T follicular helper cell (primary cell): ENCODE measurements around the gene GULP1.
"Not testable (repeated sequence)": the region's sequence is repeated elsewhere in the genome, so short reads cannot be mapped to it uniquely, and the experiment has no call there.

ENCODE experiments used
- DNase-seq: peaks from one replicate; pipeline ENCODE4 v3.0.0-alpha.2; 2020; ENCODE audit warnings: low read depth

GULP1 gene

GRCh38 chr2:188527581-188527993 lies 235.9 kb downstream of the GULP1 start:
- no peak for DNase-seq

GRCh38 chr2:188529710-188530109 lies 238.0 kb downstream of the GULP1 start:
- DNase-seq, result no peak

- DNase-seq, result no peak
These were observed 243.2 kb downstream of the GULP1 start for GRCh38 chr2:188534875-188535274.

DNA sequence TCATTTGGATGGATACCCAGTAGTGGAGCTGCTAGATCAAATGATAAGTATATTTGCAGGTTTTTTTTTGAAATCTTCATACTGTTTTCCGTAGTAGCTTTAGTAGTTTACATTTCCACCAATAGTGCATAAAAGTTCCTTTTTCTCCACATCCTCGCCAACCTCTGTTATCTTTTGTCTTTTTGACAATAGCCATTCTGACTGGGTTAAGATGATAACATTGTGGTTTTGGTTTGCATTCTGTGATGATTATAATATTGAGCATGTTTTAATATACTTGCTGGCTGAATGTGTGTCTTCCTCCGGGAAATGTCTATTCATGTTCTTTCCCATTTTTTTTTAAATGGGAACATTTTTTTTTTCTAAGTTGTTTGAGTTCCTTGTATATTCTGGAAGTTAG lies 260.0 kb downstream of the GULP1 start:
- DNase-seq, result no peak

DNA sequence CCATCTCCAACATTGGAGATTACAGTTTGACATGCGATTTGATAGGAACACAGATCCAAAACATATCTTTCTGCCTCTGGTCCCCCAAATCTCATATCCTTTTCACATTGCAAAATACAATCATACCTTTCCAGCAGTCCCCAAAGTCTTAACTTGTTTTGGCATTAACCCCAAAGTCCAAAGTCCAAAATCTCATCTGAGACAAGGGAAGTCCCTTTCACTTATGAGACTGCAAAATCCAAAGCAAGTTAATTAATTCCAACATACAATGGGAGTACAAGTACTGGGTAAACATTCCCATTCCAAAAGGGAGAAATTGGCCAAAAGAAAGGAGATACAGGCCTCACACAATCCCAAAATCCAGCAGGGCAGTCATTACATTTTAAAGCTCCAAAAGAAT lies 265.4 kb downstream of the GULP1 start:
- DNase-seq, result no peak

DNA sequence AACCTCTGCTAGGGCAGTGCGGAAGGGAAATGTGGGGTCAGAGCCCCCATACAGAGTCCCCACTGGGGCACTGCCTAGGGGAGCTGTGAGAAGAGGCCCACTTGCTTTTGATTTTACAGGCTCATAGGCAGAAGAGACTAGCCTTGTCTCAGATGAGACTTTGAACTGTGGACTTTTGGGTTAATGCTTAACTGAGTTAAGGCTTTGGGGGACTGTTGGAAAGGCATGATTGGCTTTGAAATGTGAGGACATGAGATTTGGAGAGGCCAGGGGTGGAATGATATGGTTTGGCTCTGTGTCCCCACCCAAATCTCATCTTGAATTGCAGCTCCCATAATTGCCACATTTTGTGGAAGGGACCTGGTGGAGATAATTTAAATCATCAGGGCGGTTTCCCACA lies 267.8 kb downstream of the GULP1 start:
- not testable (repeated sequence) for DNase-seq

DNA sequence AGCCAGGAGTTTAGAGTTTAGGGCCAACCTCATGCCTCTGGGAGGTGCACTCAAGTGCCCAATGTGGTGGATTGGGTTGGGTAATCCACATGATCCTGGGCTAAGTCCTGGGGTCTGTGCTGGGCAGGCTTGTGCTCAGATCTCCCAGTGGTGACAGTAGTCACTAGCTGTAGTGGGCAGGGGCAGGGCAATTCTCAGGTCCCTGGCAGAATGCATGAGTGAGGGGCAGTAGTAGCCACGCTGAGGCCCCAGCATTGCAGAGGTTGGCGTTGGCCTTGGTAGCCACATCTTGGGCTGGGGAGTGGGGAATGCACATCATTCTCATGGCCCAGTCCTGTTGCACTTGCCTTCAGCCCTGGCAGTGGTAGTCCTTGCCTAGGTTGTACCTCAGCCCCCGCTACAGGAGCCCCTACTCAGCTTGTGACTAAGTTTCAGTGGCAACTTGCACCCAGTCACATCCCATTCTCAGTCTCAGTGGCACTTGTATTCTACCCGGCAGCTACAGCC lies 269.9 kb downstream of the GULP1 start:
- no peak for DNase-seq

DNA sequence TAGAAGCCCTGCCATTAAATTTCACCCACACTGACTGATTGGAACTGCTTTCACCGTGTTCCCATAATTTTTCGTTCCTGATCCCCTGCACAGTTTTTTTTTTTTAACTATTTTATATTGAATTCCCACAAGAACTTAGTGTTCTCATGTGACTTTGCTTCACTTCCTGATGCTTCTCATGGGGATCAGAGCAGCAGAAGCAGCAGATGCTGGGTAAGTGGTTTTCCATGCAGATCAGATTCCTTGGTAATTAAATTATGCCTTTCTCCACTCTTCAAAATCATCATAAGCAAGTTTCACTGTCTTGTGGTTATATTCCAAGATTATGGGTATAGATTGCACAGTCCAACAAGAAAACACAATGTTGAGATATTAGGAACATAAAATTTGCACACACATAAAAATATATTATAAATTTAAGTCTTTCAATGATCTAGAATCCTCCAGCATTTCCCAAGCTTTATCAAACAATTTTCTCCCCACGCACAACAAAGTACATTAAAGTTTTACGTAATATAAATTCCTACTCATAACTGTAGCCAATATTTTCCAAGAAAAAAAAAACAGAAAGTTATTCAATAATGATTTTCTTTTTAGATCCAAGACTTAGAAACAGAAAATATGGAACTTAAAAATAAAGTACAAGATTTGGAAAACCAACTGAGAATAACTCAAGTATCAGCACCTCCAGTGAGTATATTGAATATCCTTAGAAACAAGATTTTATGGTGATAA lies 277.9 kb downstream of the GULP1 start:
- DNase-seq, result no peak

GRCh38 chr2:188570370-188570769 lies 278.7 kb downstream of the GULP1 start:
- DNase-seq, result no peak

DNA sequence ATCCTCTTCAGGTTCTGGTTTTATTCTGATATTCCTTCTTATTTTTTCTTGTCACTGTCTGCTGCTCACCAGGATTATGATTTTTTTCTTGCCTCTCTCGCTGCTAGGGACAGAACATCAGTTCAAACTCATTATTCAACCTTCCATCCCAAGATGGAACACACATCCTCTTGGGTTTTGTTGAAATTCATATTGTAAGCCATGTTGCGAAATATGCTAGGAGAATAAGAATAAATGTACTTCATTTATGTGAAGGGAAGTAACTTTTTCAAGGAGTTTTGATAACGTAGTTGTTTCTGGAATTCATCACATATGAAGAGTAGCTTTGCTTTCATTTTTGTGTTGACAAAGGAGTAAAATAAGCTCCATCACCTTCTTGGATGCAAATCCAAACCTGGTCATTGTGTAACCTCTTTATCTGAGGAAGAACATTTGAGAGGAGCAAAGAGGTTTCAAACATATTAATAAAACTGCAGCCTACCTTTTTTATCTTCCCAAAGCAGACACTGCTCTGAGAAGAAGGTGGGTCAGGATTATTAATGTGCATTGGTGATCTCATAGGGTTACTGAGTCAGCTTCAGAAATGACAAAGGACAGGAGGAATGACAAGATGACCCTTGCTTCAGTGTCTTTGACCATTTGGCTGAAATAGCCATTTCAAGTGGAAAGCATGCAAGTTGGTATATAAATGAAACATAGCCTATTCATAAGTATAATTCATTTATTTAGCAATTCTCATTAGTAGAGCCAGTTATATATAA lies 280.0 kb downstream of the GULP1 start:
- DNase-seq, result no peak

DNA sequence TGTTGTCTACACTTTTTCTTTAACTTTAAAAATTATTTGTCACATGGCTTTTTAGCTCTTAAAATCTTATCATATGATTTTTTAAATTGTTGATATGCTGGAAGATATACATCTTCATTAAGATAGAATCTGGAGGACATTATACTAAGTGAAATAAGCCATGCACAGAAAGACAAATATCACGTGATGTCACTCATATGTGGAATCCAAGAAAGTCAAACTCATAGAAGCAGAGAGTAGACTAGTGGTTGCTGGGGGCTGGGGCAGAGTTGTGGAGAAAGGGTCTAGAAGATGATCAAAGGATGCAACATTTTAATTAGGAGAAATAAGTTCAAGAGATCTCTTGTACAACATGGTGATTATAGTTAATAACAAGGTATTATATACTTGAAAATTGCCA lies 280.9 kb downstream of the GULP1 start:
- DNase-seq, result no peak

DNA sequence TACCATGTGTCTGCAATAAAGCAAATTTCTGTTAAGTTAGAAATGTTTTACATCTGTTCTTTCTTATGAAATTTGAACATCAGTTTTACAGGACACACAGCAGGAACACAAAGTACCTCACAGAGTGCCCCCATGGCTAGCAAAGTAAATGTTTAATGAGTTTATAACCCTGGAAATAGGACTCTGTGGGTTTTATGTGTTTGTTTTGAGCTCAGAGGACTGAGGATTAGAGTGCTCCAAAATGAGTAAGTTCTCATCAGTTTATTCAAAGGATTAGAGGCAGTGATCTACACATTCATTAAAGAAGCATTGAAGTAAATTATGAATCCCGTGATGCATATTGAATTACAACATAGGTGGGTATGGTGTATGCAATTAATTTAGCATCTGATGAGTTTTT lies 281.8 kb downstream of the GULP1 start:
- DNase-seq, result no peak

DNA sequence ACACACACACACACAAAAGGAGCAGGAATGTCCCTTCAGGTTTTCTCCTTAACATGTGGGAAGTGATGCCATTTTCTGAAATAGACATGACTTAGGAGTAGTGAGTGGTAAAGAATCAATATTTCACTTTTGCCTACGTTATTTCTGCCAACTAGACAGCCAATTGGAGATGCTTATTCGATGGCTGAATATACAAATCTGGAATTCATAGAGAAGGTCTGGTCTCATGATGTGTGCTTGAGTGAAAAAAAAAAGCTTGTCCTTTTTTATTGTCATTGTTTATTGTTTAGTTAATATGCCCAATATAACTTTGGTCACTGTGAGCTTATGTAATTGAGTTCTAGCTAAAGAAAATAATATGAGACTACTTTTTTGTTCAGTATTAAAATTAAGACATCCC lies 284.3 kb downstream of the GULP1 start:
- no peak for DNase-seq

- DNase-seq, result no peak
These were observed 285.0 kb downstream of the GULP1 start for GRCh38 chr2:188576651-188577050.

GRCh38 chr2:188577231-188577630 lies 285.6 kb downstream of the GULP1 start:
- no peak for DNase-seq

DNA sequence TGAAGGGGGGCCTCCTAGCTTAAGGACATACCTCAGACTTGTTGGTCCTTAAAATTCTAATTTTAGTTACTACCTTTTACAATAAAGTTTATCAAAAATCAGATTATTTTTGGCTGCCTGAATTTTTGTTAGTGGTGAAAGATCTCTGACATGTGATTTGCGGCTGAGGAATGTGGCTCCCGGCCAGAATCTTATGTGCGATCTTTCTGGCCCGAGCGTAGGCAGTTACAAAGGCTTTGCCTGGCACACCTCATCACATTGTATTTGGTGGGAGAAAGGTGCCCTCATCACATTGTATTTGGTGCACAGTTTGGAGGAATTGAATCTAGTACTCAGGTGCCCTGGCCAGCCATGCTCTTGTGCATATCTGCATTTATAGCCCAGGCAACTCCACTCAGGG lies 289.1 kb downstream of the GULP1 start:
- no peak for DNase-seq

GRCh38 chr2:188582211-188582610 lies 290.5 kb downstream of the GULP1 start:
- DNase-seq, result no peak

- no peak for DNase-seq
These were observed 296.6 kb downstream of the GULP1 start for GRCh38 chr2:188588235-188588634.

- DNase-seq, result no peak
These were observed 304.4 kb downstream of the GULP1 start for GRCh38 chr2:188596054-188596453.

- DNase-seq, result no peak
These were observed 306.9 kb downstream of the GULP1 start for GRCh38 chr2:188598551-188598950.

DNA sequence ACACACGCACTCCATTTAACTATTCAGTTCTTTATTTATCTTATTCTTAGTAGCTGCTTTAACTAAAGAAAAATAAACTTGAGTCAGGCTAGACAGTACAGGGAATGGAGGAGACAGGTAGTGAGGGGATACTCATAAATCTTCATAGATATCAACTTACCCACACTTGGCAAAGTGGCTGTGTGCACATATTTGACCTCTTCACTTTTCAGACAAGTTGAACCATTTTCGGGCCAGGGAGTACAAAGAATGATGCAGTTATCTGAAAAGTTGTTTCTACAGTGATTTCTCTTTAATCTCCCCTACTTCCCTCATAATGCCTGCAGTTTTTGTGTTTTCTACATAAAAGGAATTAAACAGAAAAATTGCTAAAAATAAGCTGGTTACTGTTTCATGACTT lies 307.5 kb downstream of the GULP1 start:
- no peak for DNase-seq

- no peak for DNase-seq
These were observed 309.0 kb downstream of the GULP1 start for GRCh38 chr2:188600536-188601210.

- no peak for DNase-seq
These were observed 309.7 kb downstream of the GULP1 start for GRCh38 chr2:188601391-188601790.
